ENCODE results near the gene TBC1D7. TPM values are rescaled to one million over a fixed set of nuclear protein-coding genes. Genes with fewer than 3 reads are reported as not detected.

The TBC1D7 gene
- total RNA-seq, 1 experiment from 2014 or later: 18.5 TPM

DNA sequence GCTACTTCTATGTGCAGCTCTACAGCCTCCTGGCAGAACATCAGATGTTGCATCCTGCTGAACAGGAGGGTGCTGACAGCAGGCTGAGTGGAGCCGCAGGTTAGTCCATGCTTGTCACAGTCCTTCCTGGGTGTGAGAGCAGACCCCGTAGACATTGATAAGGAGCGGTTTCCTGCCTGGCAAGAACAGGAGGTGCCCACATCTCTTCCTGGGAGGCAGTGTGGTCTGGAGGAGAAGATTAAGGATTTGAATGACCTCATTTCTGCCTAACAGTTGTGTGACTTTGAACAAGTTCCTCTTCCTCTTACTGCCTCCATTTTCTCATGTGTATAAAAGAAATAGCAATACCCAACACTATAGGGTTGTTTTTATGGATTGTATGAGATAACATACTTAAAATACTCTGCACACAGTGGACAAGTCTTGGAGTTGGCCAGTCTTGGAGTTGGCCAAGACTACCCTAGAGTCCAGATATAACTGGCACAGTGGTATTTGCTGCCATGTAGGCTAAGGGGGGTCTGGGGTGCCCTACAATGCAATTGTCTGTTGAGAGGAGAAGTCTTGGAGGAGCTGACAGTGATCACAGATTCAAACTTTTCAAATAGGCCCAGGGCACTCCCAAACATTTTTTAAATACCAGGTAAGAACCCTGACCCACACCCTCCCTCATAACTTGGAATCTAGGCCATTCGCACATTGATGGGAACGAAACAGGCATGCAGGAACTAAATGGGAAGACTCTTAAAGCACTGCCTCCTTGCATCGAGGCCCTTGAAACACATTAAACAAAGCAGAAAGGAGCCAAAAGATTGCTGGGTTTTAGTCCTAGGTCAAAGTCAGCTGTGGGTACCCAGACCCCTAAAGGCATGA lies 32.6 kb upstream of the TBC1D7 start:
- no peaks in the 10 kb centered on the region for H3K9me3 ChIP-seq (ENCODE audit: low read length)
- ChIA-PET CTCF (no interaction called here), POLR2A (ENCODE audit: unreplicated experiment) (no interaction called here)
- H3K27me3 ChIP-seq (ENCODE audit: low read length): no peaks in the 10 kb centered on the region
- H3K4me3 ChIP-seq (ENCODE audit: low read length): no peak overlapping the region
- intact Hi-C loops (cut with micrococcal nuclease): no loop called here
- H3K27ac ChIP-seq (ENCODE audit: low read length): no peak overlapping the region
- no peak overlapping the region for H3K4me2 ChIP-seq (ENCODE audit: low read length)
- BruUV-seq (replicated peaks): no TSS peak
- no peaks in the 10 kb centered on the region for H3K9me2 ChIP-seq (replicated peaks; ENCODE audit: low read length)
- peaks cover 3% of the 10 kb centered on the region for H3F3A ChIP-seq (ENCODE audit: low read length, unreplicated experiment)
- H4K20me1 ChIP-seq (ENCODE audit: low read length): no peaks in the 10 kb centered on the region
- H3K36me3 ChIP-seq (ENCODE audit: low read depth, low read length): no peaks in the 10 kb centered on the region
- no peak overlapping the region for H3K9ac ChIP-seq (ENCODE audit: low read length)
- DNase-seq: no peak
- H3K4me1 ChIP-seq (ENCODE audit: insufficient read depth, low read length): peaks cover 10% of the 10 kb centered on the region
- ATAC-seq: no peak
- no peak overlapping the region for H2AFZ ChIP-seq (ENCODE audit: low read length)
- H3K79me2 ChIP-seq (ENCODE audit: low read length): no peaks in the 10 kb centered on the region
- TF ChIP-seq EZH2 (IDR thresholded peaks at IDR 0.05; ENCODE audit: low read length, unreplicated experiment): no peak
- TF ChIP-seq, protein P1, sequence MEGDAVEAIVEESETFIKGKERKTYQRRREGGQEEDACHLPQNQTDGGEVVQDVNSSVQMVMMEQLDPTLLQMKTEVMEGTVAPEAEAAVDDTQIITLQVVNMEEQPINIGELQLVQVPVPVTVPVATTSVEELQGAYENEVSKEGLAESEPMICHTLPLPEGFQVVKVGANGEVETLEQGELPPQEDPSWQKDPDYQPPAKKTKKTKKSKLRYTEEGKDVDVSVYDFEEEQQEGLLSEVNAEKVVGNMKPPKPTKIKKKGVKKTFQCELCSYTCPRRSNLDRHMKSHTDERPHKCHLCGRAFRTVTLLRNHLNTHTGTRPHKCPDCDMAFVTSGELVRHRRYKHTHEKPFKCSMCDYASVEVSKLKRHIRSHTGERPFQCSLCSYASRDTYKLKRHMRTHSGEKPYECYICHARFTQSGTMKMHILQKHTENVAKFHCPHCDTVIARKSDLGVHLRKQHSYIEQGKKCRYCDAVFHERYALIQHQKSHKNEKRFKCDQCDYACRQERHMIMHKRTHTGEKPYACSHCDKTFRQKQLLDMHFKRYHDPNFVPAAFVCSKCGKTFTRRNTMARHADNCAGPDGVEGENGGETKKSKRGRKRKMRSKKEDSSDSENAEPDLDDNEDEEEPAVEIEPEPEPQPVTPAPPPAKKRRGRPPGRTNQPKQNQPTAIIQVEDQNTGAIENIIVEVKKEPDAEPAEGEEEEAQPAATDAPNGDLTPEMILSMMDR (conservative IDR thresholded peaks at IDR 0.05; ENCODE audit: low read depth, low read length): no peak
- TF ChIP-seq EZH2phosphoT487 (IDR thresholded peaks at IDR 0.05; ENCODE audit: borderline replicate concordance, low read length): no peak

DNA sequence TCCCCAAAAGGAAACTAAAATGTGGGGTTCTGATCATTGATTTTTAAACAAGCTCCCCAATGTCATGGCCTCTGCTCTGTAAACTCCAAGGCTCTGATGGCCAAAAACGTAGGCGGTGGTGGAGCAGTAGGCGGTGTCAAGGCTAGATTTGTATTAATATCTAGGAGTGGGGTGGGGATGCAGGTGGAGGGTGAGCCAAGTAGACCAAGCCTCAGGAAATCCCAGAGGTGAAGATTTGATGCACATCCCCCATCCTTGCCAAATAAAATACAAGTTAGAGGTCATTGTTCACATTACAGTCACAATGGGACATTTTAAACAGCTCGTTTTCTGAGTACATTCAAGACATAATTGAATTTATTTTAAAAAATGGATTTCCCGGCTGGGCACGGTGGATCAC lies 30.9 kb upstream of the TBC1D7 start:
- POLR2A ChIA-PET (ENCODE audit: unreplicated experiment): no interaction called here

More for the DNA sequence above, 30.9 kb upstream of the TBC1D7 start:
- Histone ChIP-seq H2AFZ (ENCODE audit: low read length) (no peak overlapping the region), H3K4me2 (ENCODE audit: low read length) (no peak overlapping the region), H3K4me3 (ENCODE audit: low read length) (no peak overlapping the region), H4K20me1 (ENCODE audit: low read length) (no peaks in the 10 kb centered on the region), H3F3A (ENCODE audit: low read length, unreplicated experiment) (peaks cover 3% of the 10 kb centered on the region), H3K79me2 (ENCODE audit: low read length) (no peaks in the 10 kb centered on the region), H3K4me1 (ENCODE audit: insufficient read depth, low read length) (peaks cover 26% of the 10 kb centered on the region), H3K27ac (ENCODE audit: low read length) (no peak overlapping the region), H3K36me3 (ENCODE audit: low read depth, low read length) (no peaks in the 10 kb centered on the region), H3K27me3 (ENCODE audit: low read length) (no peaks in the 10 kb centered on the region), H3K9ac (ENCODE audit: low read length) (no peak overlapping the region), H3K9me3 (ENCODE audit: low read length) (no peaks in the 10 kb centered on the region), H3K9me2 (replicated peaks; ENCODE audit: low read length) (no peaks in the 10 kb centered on the region)
- no TSS peak for BruUV-seq (replicated peaks)
- TF ChIP-seq, protein P1 (conservative IDR thresholded peaks at IDR 0.05; ENCODE audit: low read depth, low read length): no peak
- TF ChIP-seq EZH2 (IDR thresholded peaks at IDR 0.05; ENCODE audit: low read length, unreplicated experiment): no peak
- no peak for TF ChIP-seq EZH2phosphoT487 (IDR thresholded peaks at IDR 0.05; ENCODE audit: borderline replicate concordance, low read length)
- intact Hi-C loops (cut with micrococcal nuclease): no loop called here
- CTCF ChIA-PET: no interaction called here
- no peak for ATAC-seq
- DNase-seq: no peak

Data from PC-3 (cell line).